Liver (tissue), 9 donors: ENCODE data around the gene CHKA. TPM values are rescaled to one million over a fixed set of nuclear protein-coding genes. Genes with fewer than 3 reads are reported as not detected.

Experiments
- DNase-seq: peaks from one replicate; pipeline ENCODE4 v3.0.0-alpha.2; 2017; ENCODE audit warnings: low spot score
- H3K27ac ChIP-seq, 2 donors: one replicate each; pipeline ENCODE4 v1.7.0; 2013; ENCODE audit warnings: inconsistent platforms in 2 of 2, low read length in 2 of 2, control low read depth in 1 of 2, low read depth in 1 of 2, mild to moderate bottlenecking in 1 of 2
- H3K27me3 ChIP-seq, 4 donors: one replicate each; pipeline versions ENCODE4 v1.6.1 to v1.7.0; 2013; ENCODE audit warnings: low read length in 3 of 4, inconsistent platforms in 1 of 4, mild to moderate bottlenecking in 1 of 4, moderate library complexity in 1 of 4; ENCODE audit not compliant: control insufficient read depth in 4 of 4, insufficient read depth in 4 of 4
- H3K36me3 ChIP-seq, 4 donors: one replicate each; pipeline versions ENCODE4 v1.6.1 to v1.7.0; 2013; ENCODE audit warnings: low read length in 3 of 4, mild to moderate bottlenecking in 3 of 4, low read depth in 1 of 4, moderate library complexity in 1 of 4; ENCODE audit not compliant: control insufficient read depth in 4 of 4, insufficient read depth in 3 of 4
- H3K4me1 ChIP-seq, 4 donors: one replicate each; pipeline versions ENCODE4 v1.6.1 to v1.7.0; 2013; ENCODE audit warnings: low read length in 3 of 4, mild to moderate bottlenecking in 3 of 4, moderate library complexity in 1 of 4; ENCODE audit not compliant: control insufficient read depth in 4 of 4, insufficient read depth in 4 of 4
- H3K4me3 ChIP-seq, 3 donors: one replicate each; pipeline versions ENCODE4 v1.6.1 to v1.7.0; 2013; ENCODE audit warnings: low read length in 3 of 3, control low read depth in 1 of 3, low read depth in 1 of 3, mild to moderate bottlenecking in 1 of 3
- H3K9ac ChIP-seq, 2 donors: one replicate each; pipeline ENCODE4 v1.7.0; 2013; ENCODE audit warnings: low read length in 2 of 2, mild to moderate bottlenecking in 2 of 2, moderate library complexity in 2 of 2, control low read depth in 1 of 2, low read depth in 1 of 2
- H3K9me3 ChIP-seq, 4 donors: one replicate each; pipeline versions ENCODE4 v1.6.1 to v1.7.0; 2013; ENCODE audit warnings: low read length in 3 of 4; ENCODE audit not compliant: control insufficient read depth in 4 of 4
- EGR1 ChIP-seq, 2 donors: IDR thresholded peaks; 2 replicates each; pipeline ENCODE4 v1.6.1; 2016 to 2018; ENCODE audit warnings: antibody characterized with exemption in 2 of 2, low read depth in 2 of 2
- FOXA1 ChIP-seq: IDR thresholded peaks from 2 replicates; pipeline ENCODE4 v1.6.1; 2016; ENCODE audit warnings: antibody characterized with exemption
- FOXA2 ChIP-seq: IDR thresholded peaks from 2 replicates; pipeline ENCODE4 v1.6.1; 2016; ENCODE audit warnings: antibody characterized with exemption
- GABPA ChIP-seq, 2 donors: IDR thresholded peaks in 1 of 2; conservative IDR thresholded peaks in 1 of 2; 2 replicates each; pipeline ENCODE4 v1.6.1; 2016; ENCODE audit warnings: antibody characterized with exemption in 2 of 2, mild to moderate bottlenecking in 1 of 2, moderate library complexity in 1 of 2
- HNF4A ChIP-seq, 2 donors: conservative IDR thresholded peaks; 2 replicates each; pipeline ENCODE4 v1.6.1; 2016; ENCODE audit warnings: antibody characterized with exemption in 2 of 2, mild to moderate bottlenecking in 2 of 2
- HNF4G ChIP-seq: IDR thresholded peaks from 2 replicates; pipeline ENCODE4 v1.6.1; 2016; ENCODE audit warnings: antibody characterized with exemption
- JUND ChIP-seq, 2 donors: IDR thresholded peaks; 2 replicates each; pipeline ENCODE4 v1.6.1; 2016; ENCODE audit warnings: antibody characterized with exemption in 2 of 2
- NR2F2 ChIP-seq: IDR thresholded peaks from 2 replicates; pipeline ENCODE4 v1.6.1; 2016; ENCODE audit warnings: antibody characterized with exemption
- RAD21 ChIP-seq, 2 donors: IDR thresholded peaks; 2 replicates each; pipeline ENCODE4 v1.6.1; 2016; ENCODE audit warnings: antibody characterized with exemption in 2 of 2, mild to moderate bottlenecking in 2 of 2
- RXRA ChIP-seq, 2 donors: IDR thresholded peaks; 2 replicates each; pipeline ENCODE4 v1.6.1; 2017 to 2018; ENCODE audit warnings: antibody characterized with exemption in 2 of 2, mild to moderate bottlenecking in 1 of 2
- SP1 ChIP-seq: IDR thresholded peaks from 2 replicates; pipeline ENCODE4 v1.6.1; 2018; ENCODE audit warnings: antibody characterized with exemption, mild to moderate bottlenecking
- TAF1 ChIP-seq: conservative IDR thresholded peaks from 2 replicates; pipeline ENCODE4 v1.6.1; 2016; ENCODE audit warnings: antibody characterized with exemption, mild to moderate bottlenecking
- YY1 ChIP-seq: IDR thresholded peaks from 2 replicates; pipeline ENCODE4 v1.6.1; 2016; ENCODE audit warnings: antibody characterized with exemption, mild to moderate bottlenecking
- WGBS: extraction: QIAGEN DNeasy Blood & Tissue Kit; methylation state at CpG from one replicate; pipeline ENCODE4 v1.1.7; 2013; 5-methylcytosine and 5-hydroxymethylcytosine counted together
- polyA plus RNA-seq, 2 donors: library from polyadenylated mRNA; stranded (reverse) in 1 of 2; unstranded in 1 of 2; fragments of 200-250 nt in 1 of 2; fragments of >200 nt in 1 of 2; fragmentation: Nextera tagmentation in 1 of 2; extraction: Ambion mirVana in 1 of 2; gene quantifications; one replicate each; pipeline versions ENCODE4 v1.2.1 to v1.2.3, GENCODE V29; 2013 to 2015
- total RNA-seq, 2 donors: library from RNA; depleted of rRNA; stranded (reverse); fragments of >200 nt; gene quantifications; one replicate each; pipeline ENCODE4 v1.2.3, GENCODE V29; 2014
- TF ChIP-seq, protein P1 (sequence below): fragments of 150-350 bp; IDR thresholded peaks from 2 replicates; pipeline ENCODE4 v1.5.1; 2017; ENCODE audit warnings: improper control_type of control experiment, low read depth, low read length; ENCODE audit not compliant: missing input control
- TF ChIP-seq, protein P2 (sequence below): IDR thresholded peaks from 2 replicates; pipeline ENCODE4 v1.6.1; 2016; ENCODE audit warnings: antibody characterized with exemption
- TF ChIP-seq, protein P3 (sequence below): IDR thresholded peaks from 2 replicates; pipeline ENCODE4 v1.6.1; 2016; ENCODE audit warnings: antibody characterized with exemption
- TF ChIP-seq, protein P4 (sequence below): IDR thresholded peaks from 2 replicates; pipeline ENCODE4 v1.6.1; 2016; ENCODE audit warnings: antibody characterized with exemption
- TF ChIP-seq, protein P5 (sequence below): IDR thresholded peaks from 2 replicates; pipeline ENCODE4 v1.6.1; 2016; ENCODE audit warnings: antibody characterized with exemption, mild to moderate bottlenecking
- donor health status: healthy.
- donor health status: healthy.
- donor health status: healthy.
- donor health status: healthy.
- donor health status: healthy.

The CHKA gene
- total and polyA plus RNA-seq, 4 donors: 11.4 to 41.9 (median 17.3) TPM

DNA sequence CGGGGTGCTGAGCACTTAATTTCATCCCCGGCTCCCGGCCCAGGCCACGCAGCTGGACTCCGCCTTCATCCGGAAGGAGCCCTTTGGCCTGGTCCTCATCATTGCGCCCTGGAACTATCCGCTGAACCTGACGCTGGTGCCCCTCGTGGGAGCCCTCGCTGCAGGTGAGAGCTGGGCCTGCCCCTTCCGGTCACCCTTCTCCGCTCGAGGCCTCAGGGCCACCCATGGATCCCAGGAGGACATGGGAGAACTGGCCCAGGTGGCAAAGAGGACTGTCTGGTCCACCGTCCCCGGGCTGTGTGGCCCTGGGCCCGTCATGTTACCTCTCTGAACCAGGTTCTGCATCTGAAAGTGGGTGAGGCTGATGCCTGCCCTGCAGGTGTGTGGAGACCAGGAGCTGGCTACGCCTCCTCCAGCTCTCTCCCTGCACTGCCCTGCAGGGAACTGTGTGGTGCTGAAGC lies 102.4 kb downstream of the CHKA start:
- H3K27ac ChIP-seq: no peak overlapping the region
- no peak for DNase-seq
- H3K4me3 ChIP-seq: no peak overlapping the region
- H3K4me1 ChIP-seq: peaks cover 1 to 12% (median 8%) of the 10 kb centered on the region in 4 donors
- no peak for TF ChIP-seq SP1
- TF ChIP-seq HNF4A (conservative IDR thresholded peaks at IDR 0.05): no peak
- no peak overlapping the region for H3K9ac ChIP-seq
- no peaks in the 10 kb centered on the region for H3K27me3 ChIP-seq
- 93% methylated on average over 18 of the region's 18 CpGs for WGBS
- no peaks in the 10 kb centered on the region for H3K36me3 ChIP-seq
- H3K9me3 ChIP-seq: no peaks in the 10 kb centered on the region

DNA sequence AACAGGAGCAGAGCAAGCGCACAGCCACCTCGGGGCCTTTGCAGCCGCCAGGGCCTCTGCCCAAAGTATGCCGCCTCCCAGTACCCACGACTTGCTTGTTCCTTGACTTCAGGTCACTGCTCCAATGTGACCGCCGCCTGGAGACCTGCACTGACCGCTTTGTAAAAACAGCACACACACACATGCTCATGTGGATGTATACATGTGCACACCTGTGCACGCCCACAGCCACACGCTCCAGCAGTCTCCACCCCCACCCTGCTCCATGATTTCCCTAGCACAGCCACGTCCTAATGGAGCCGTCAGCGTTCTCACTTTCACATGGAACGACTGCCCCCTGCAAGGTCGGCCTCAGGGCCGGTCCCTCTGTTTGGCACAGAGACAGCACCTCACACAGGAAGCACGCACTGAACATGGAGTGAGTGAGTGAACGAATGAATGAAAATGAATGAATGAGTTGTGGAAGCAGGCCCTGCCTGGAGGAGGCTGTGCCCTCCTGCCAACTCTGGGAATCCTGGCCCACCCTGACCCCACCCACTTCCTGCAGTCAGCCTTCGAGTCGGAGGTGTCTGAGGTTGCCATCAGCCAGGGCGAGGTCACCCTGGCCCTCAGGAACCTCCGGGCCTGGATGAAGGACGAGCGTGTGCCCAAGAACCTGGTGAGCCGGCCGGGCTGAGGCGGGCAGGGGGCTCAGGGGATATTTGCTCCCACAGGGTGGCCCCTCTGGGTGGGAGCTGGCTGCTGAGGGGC lies 103.0 kb downstream of the CHKA start:
- peaks cover 1 to 12% (median 8%) of the 10 kb centered on the region in 4 donors for H3K4me1 ChIP-seq

DNA sequence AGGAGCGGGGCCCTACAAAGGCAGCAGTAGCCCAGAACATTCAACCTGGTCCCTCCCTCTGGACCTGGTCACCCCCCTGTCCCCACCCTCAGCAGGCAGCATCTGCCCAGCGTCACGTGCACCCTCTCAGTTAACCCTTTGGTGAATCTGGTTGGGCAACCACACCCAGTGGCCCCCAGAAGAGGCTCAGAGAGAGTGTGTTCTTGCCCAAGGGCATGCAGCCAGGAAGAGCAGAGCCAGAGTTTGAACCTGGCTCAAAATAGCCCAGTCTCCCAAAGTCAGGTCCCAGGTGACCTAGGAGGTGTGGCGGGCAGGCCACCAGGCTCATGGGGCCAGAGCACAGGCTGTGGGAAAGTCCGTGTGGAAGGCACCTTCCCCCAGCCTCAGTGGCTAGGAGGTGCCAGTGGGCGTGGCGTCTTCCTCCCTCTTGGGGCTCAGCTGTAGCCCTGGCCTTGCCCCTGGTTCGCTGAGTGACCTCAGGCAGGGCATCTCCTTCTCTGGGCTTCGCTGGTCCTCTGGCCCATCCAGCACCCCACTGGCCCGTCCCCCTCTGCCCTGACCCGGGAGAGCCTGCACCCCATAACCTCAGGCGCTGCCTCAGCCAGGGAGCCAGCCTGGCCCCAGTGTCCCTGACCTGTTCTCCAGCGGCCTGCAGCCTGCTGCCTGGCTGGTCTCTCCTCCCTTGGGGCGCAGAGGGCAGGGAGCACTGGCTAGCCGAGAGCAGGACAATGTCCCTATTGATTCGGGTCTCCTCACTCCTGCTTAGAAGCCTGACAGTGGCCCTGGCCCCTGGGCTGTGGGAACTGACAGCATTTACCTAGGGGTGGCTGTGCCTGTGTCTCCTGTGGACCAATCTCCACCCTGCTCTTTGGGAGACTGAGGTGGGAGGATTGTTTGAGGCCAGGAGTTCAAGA lies 104.0 kb downstream of the CHKA start:
- Histone ChIP-seq H3K27ac (no peak overlapping the region), H3K4me3 (no peak overlapping the region), H3K36me3 (no peaks in the 10 kb centered on the region), H3K4me1 (peaks cover 1 to 12% (median 8%) of the 10 kb centered on the region in 4 donors), H3K27me3 (no peaks in the 10 kb centered on the region), H3K9ac (no peak overlapping the region), H3K9me3 (no peaks in the 10 kb centered on the region)
- TF ChIP-seq SP1 (no peak), RAD21 (IDR thresholded peaks at IDR 0.05) (no peak), FOXA2 (no peak), RXRA (IDR thresholded peaks at IDR 0.05) (peak in 1 of 2 donors; percentile 21), YY1 (no peak), HNF4A (conservative IDR thresholded peaks at IDR 0.05) (peak; percentile 19 to 20), JUND (IDR thresholded peaks at IDR 0.05) (no peak), NR2F2 (no peak), FOXA1 (no peak), TAF1 (no peak), EGR1 (IDR thresholded peaks at IDR 0.05; ENCODE audit: low read depth in 2 of 2) (no peak), GABPA (IDR thresholded peaks at IDR 0.05 in 1 of 2, conservative IDR thresholded peaks at IDR 0.05 in 1 of 2) (no peak), HNF4G (no peak)
- TF ChIP-seq, protein P1, sequence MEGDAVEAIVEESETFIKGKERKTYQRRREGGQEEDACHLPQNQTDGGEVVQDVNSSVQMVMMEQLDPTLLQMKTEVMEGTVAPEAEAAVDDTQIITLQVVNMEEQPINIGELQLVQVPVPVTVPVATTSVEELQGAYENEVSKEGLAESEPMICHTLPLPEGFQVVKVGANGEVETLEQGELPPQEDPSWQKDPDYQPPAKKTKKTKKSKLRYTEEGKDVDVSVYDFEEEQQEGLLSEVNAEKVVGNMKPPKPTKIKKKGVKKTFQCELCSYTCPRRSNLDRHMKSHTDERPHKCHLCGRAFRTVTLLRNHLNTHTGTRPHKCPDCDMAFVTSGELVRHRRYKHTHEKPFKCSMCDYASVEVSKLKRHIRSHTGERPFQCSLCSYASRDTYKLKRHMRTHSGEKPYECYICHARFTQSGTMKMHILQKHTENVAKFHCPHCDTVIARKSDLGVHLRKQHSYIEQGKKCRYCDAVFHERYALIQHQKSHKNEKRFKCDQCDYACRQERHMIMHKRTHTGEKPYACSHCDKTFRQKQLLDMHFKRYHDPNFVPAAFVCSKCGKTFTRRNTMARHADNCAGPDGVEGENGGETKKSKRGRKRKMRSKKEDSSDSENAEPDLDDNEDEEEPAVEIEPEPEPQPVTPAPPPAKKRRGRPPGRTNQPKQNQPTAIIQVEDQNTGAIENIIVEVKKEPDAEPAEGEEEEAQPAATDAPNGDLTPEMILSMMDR: no peak
- TF ChIP-seq, protein P2, sequence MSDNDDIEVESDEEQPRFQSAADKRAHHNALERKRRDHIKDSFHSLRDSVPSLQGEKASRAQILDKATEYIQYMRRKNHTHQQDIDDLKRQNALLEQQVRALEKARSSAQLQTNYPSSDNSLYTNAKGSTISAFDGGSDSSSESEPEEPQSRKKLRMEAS: no peak
- TF ChIP-seq, protein P3, sequence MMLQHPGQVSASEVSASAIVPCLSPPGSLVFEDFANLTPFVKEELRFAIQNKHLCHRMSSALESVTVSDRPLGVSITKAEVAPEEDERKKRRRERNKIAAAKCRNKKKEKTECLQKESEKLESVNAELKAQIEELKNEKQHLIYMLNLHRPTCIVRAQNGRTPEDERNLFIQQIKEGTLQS: no peak
- TF ChIP-seq, protein P4, sequence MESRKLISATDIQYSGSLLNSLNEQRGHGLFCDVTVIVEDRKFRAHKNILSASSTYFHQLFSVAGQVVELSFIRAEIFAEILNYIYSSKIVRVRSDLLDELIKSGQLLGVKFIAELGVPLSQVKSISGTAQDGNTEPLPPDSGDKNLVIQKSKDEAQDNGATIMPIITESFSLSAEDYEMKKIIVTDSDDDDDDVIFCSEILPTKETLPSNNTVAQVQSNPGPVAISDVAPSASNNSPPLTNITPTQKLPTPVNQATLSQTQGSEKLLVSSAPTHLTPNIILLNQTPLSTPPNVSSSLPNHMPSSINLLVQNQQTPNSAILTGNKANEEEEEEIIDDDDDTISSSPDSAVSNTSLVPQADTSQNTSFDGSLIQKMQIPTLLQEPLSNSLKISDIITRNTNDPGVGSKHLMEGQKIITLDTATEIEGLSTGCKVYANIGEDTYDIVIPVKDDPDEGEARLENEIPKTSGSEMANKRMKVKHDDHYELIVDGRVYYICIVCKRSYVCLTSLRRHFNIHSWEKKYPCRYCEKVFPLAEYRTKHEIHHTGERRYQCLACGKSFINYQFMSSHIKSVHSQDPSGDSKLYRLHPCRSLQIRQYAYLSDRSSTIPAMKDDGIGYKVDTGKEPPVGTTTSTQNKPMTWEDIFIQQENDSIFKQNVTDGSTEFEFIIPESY: no peak
- TF ChIP-seq, protein P5, sequence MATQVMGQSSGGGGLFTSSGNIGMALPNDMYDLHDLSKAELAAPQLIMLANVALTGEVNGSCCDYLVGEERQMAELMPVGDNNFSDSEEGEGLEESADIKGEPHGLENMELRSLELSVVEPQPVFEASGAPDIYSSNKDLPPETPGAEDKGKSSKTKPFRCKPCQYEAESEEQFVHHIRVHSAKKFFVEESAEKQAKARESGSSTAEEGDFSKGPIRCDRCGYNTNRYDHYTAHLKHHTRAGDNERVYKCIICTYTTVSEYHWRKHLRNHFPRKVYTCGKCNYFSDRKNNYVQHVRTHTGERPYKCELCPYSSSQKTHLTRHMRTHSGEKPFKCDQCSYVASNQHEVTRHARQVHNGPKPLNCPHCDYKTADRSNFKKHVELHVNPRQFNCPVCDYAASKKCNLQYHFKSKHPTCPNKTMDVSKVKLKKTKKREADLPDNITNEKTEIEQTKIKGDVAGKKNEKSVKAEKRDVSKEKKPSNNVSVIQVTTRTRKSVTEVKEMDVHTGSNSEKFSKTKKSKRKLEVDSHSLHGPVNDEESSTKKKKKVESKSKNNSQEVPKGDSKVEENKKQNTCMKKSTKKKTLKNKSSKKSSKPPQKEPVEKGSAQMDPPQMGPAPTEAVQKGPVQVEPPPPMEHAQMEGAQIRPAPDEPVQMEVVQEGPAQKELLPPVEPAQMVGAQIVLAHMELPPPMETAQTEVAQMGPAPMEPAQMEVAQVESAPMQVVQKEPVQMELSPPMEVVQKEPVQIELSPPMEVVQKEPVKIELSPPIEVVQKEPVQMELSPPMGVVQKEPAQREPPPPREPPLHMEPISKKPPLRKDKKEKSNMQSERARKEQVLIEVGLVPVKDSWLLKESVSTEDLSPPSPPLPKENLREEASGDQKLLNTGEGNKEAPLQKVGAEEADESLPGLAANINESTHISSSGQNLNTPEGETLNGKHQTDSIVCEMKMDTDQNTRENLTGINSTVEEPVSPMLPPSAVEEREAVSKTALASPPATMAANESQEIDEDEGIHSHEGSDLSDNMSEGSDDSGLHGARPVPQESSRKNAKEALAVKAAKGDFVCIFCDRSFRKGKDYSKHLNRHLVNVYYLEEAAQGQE: no peak
- 53% methylated on average over 16 of the region's 16 CpGs for whole genome bisulfite sequencing
- DNase-seq: no peak

More for the DNA sequence above, 103.0 kb downstream of the CHKA start:
- Histone ChIP-seq H3K27me3 (no peaks in the 10 kb centered on the region), H3K9me3 (no peaks in the 10 kb centered on the region), H3K27ac (no peak overlapping the region), H3K36me3 (no peaks in the 10 kb centered on the region), H3K4me3 (no peak overlapping the region), H3K9ac (no peak overlapping the region)
- 85% methylated on average over 27 of the region's 27 CpGs for WGBS
- DNase-seq: no peak
- TF ChIP-seq HNF4A (conservative IDR thresholded peaks at IDR 0.05): no peak
- no peak for TF ChIP-seq SP1
- no peak for TF ChIP-seq FOXA2
